Motor neuron (in vitro differentiated cells): Measurements from ENCODE around the gene MATN4. TPM values are rescaled to one million over a fixed set of nuclear protein-coding genes. Genes with fewer than 3 reads are reported as not detected.
A peak's percentile ranks its signal among the peaks of the same experiment; 100 is the strongest.

Experiments used
- ATAC-seq, 8 experiments: fragments of 200-7000 bp; cut with Tn5 transposase; replicated peaks in 6 of 8; 2 replicates each; pipeline ENCODE4 v1.8.0; 2021; ENCODE audit warnings: mild to moderate bottlenecking in 8 of 8, moderate library complexity in 8 of 8
- H3K27ac ChIP-seq, 2 donors: fragments of 250-450 bp; sonication (Bioruptor Pico); 2 replicates each; pipeline ENCODE4 v1.9.0; 2021; ENCODE audit warnings: antibody characterized with exemption in 2 of 2, mild to moderate bottlenecking in 2 of 2, moderate library complexity in 1 of 2
- H3K4me1 ChIP-seq, 2 donors: fragments of 250-450 bp; sonication (Bioruptor Pico); replicated peaks in 1 of 2; 2 replicates each; pipeline ENCODE4 v1.6.1; 2021; ENCODE audit warnings: antibody characterized with exemption in 2 of 2, mild to moderate bottlenecking in 2 of 2, moderate library complexity in 1 of 2
- H3K4me3 ChIP-seq, 5 donors: fragments of 250-450 bp; sonication (Bioruptor Pico); 2 replicates each; pipeline ENCODE4 v1.9.0; 2021; ENCODE audit warnings: antibody characterized with exemption in 5 of 5, mild to moderate bottlenecking in 5 of 5, moderate library complexity in 4 of 5
- WGBS, 10 experiments: fragments of 450-650 bp; shearing (Covaris generic); methylation state at CpG; one replicate each; pipeline ENCODE4 v1.0.0; 2022; 5-methylcytosine and 5-hydroxymethylcytosine counted together
- in situ Hi-C, 9 experiments: fragments of 400-800 bp; cut with MboI; loops; one replicate each; pipeline ENCODE4 v1.15.0; 2021; ENCODE audit warnings: low sequenced_read_pairs in 9 of 9, low pct_unique_long_range_greater_than_20kb in 2 of 9; ENCODE audit not compliant: unreplicated experiment in 9 of 9
- total RNA-seq, 8 experiments: library from RNA; unstranded; fragments of 300-600 nt; gene quantifications; 2 replicates each; pipeline versions ENCODE4 v1.2.3 to v1.2.4, GENCODE V29; 2022

Gene MATN4
- total RNA-seq, 8 experiments from 2014 or later: 0.08 to 0.31 (median 0.20) TPM; not detected in 4

DNA sequence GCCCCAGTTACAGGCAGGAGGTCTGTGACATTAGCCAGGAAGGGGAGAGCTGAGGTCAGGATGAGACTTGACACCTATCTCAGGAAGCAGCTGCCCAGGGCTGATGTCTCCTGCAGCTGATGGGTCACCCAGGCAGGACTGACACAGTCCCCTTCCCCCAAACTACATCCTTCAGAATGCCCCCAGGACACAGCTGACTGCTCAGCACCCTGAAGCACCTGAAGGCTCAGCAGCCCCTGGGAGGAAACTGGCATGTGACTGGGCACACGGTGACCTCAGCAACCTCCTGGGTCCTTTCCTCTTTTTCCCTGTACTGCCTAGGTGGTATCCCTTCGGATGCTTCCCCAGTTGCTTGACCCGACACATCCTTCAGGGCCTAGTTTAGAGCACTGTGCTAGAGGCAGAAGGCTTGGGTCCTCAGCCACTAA lies 38.2 kb upstream of the MATN4 start:
- WGBS, 10 experiments: 36 to 100% (median 85%) methylated on average over 1 to 2 of the region's 3 CpGs; no CpG with 5 or more reads in 5 of the 10 experiments
- in situ Hi-C loops: no loop called here
- Histone ChIP-seq H3K27ac (no peak overlapping the region), H3K4me1 (peaks cover 12 to 35% of the 10 kb centered on the region in 2 donors), H3K4me3 (no peak overlapping the region)
- no peak for ATAC-seq

DNA sequence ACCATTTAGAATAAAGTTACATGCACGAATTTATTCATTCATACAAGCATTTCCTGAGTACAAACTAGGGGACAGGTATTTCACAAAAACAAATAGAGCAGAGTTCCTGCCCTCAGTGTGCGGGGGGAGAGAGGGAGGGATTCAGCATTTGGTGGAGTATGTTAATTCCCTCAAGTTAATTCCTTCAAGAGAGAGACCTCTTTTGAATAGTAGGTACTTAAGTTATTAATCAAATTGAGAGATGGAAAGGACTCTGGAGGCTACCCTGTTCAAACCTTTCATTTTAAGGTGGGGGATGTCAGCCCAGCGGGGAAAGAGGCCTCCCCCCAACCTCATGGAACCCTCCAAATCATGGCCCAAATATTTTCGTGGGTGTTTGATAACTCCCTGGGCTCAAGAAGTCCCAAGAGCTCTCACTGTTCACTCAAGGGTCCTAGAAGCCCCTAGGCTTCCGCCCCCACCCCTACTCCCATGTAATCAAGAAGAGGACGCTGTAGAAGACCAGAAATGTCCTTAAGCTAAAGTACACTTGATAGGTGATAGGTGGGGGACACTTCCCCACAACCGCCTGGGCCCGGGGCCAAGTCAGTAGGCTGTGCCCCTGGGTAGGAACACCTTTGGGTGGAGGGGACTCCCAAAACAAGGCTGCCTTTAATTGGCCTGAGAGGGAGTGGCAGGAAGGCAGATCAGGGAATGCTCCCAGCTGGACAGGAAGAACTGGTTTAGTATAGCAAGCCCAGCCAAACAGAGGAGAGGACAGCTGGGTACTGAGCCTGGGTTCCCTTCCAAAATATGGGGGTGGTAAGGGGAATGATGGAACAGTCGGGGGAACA lies 37.2 kb upstream of the MATN4 start:
- no peak for ATAC-seq
- no peak overlapping the region for H3K27ac ChIP-seq
- no peak overlapping the region for H3K4me3 ChIP-seq
- H3K4me1 ChIP-seq: peaks cover 12 to 42% of the 10 kb centered on the region in 2 donors
- in situ Hi-C loops: no loop called here
- WGBS, 10 experiments: 38 to 86% (median 66%) methylated on average over 1 to 7 of the region's 9 CpGs; no CpG with 5 or more reads in 2 of the 10 experiments

DNA sequence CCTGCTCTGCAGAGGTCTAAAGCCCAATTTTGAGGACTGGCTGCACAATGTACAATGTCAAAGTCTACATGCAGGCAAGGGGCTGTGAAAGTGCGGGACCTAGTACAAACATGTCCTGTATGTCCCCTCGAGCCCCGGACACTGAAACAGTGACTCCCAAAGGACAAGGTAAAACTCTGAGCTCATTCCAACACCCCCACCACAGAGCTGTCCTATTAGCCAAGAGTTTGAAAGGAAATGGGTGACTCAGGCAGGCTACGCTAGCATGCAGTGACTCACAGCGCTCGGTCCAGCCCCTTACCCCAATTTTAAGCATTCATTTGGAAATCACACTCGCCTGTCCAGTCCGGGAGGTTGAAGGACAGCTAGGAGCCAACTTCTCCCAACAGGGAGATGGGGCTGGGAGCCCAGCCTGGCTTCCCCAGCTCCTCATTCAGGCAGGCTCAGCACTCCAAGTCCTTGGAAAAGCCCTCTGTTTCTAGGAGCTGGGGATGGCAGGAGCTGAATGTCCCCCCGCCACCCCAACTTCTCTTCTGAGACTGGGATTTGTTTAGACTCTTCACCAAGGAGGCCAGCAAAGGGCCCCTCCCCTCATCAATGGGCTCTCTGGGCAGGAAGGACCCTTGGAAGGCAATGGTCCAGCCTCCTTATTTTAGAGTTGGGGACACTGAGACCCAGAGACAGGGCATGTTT lies 36.2 kb upstream of the MATN4 start:
- 10 to 100% (median 49%) methylated on average over 1 to 7 of the region's 9 CpGs; no CpG with 5 or more reads in 2 of the 10 experiments for WGBS, 10 experiments
- Histone ChIP-seq H3K4me1 (peaks cover 12 to 42% of the 10 kb centered on the region in 2 donors), H3K4me3 (no peak overlapping the region), H3K27ac (no peak overlapping the region)
- in situ Hi-C loops: no loop called here
- peak in 7 of 8 experiments; percentile 7 to 65 (median 32) for ATAC-seq

DNA sequence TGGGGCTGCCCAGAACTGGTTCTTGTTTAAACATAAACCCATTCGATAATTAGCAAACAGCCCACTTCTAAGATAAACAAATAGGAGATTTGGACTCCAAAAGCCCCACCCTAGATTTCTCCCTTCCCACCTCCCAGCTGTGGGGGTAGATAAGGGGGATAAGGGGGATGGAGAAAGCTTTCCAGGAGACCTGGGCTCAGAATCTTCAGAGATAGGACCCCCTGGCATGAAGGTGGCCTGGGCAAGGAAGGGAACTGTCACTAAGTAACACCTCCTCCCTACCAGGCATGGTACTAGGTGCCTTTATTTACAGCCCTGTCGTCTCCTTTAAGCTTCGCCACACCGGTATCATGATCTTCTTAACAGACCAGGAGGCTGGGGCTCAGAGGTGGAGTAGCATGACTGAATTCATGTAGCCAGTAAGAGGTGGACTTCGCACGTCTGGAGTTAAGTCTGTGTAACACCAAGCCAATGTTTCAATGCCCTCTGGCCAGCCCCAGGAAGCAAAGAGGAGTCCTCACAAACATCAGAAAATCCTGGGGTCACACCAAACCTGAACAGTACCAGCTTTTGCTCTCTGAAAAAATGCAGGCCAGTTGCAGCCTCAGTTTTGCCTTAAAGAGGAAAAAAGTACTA lies 35.6 kb upstream of the MATN4 start:
- Histone ChIP-seq H3K27ac (no peak overlapping the region), H3K4me1 (peaks cover 12 to 41% of the 10 kb centered on the region in 2 donors), H3K4me3 (no peak overlapping the region)
- ATAC-seq: peak in 3 of 8 experiments; percentile 4 to 35 (median 5)
- 56 to 80% (median 60%) methylated on average over 2 to 3 of the region's 6 CpGs; no CpG with 5 or more reads in 5 of the 10 experiments for WGBS, 10 experiments
- in situ Hi-C loops: no loop called here

- in situ Hi-C loops: no loop called here
Measured at GRCh38 chr20:45342855-45343531, 34.9 kb upstream of the MATN4 start.

GRCh38 chr20:45341939-45342854 lies 34.1 kb upstream of the MATN4 start:
- ATAC-seq: peak; percentile 6 to 92 (median 80)
- H3K27ac ChIP-seq: peak overlapping the region in 1 of 2 donors; percentile 70
- in situ Hi-C loops: no loop called here
- H3K4me1 ChIP-seq: peaks cover 12 to 35% of the 10 kb centered on the region in 2 donors
- H3K4me3 ChIP-seq: peak overlapping the region in 1 of 5 donors; percentile 7
- WGBS, 10 experiments: 12 to 38% (median 30%) methylated on average over 3 to 5 of the region's 16 CpGs; no CpG with 5 or more reads in 7 of the 10 experiments

More at GRCh38 chr20:45342855-45343531, 34.9 kb upstream of the MATN4 start:
- Histone ChIP-seq H3K4me1 (peaks cover 12 to 38% of the 10 kb centered on the region in 2 donors), H3K4me3 (no peak overlapping the region), H3K27ac (no peak overlapping the region)
- 42 to 100% (median 58%) methylated on average over 1 to 6 of the region's 6 CpGs; no CpG with 5 or more reads in 2 of the 10 experiments for WGBS, 10 experiments
- no peak for ATAC-seq

GRCh38 chr20:45341579-45341938 lies 33.5 kb upstream of the MATN4 start:
- H3K4me3 ChIP-seq: no peak overlapping the region
- H3K27ac ChIP-seq: peak overlapping the region in 1 of 2 donors; percentile 70
- in situ Hi-C loops: no loop called here
- ATAC-seq: no peak
- H3K4me1 ChIP-seq: peaks cover 12 to 29% of the 10 kb centered on the region in 2 donors
- WGBS, 10 experiments: 60% methylated on average over 2 of the region's 3 CpGs; no CpG with 5 or more reads in 9 of the 10 experiments

DNA sequence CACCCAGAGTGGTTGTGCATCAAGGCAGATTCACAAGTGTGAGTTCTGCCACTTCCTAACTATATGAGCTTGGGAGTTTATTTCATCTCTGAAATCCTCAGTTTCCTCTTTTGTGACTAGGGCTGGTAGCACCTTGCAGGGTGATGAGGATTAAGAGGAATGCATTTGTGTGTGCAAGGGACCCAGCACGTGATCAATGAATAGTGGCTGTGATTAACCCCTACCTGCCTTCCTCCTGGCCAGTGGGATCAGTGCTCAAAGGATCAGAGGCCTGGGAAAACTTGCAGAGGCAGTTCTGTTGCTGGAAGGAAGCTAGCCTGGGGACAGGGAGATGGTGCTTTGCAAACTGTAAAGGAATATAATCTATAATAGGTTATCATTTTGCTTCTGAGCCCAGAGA lies 32.9 kb upstream of the MATN4 start:
- Histone ChIP-seq H3K4me1 (peaks cover 12 to 29% of the 10 kb centered on the region in 2 donors), H3K4me3 (no peak overlapping the region), H3K27ac (no peak overlapping the region)
- ATAC-seq: no peak
- 17 to 86% (median 29%) methylated on average over 1 of the region's 1 CpG; no CpG with 5 or more reads in 5 of the 10 experiments for WGBS, 10 experiments
- in situ Hi-C loops: no loop called here

GRCh38 chr20:45340236-45340847 lies 32.2 kb upstream of the MATN4 start:
- ATAC-seq: no peak
- Histone ChIP-seq H3K27ac (no peak overlapping the region), H3K4me3 (no peak overlapping the region), H3K4me1 (peaks cover 12 to 29% of the 10 kb centered on the region in 2 donors)
- 70 to 100% (median 73%) methylated on average over 2 to 4 of the region's 5 CpGs; no CpG with 5 or more reads in 4 of the 10 experiments for WGBS, 10 experiments
- in situ Hi-C loops: no loop called here

DNA sequence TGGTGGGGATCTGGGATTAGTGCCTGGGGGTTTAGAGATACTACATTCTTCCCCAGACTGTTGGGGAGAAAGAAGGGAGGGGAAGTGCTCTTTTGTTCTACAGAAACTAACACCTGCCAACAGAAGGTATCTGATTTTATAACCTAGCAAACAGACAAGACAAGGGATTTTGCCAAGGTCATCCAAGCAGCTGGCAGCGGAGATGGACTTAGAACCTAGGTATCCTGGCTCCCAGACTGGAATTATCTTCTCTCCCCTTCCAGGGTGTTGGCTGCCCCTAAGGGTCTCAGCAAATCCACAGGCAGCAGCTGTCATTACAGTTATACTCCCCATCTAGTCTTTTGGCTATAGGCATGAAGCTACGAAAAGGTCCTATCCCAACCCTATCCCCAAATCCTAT lies 31.7 kb upstream of the MATN4 start:
- WGBS, 10 experiments: 100% methylated on average over 1 of the region's 2 CpGs; no CpG with 5 or more reads in 6 of the 10 experiments
- in situ Hi-C loops: no loop called here
- Histone ChIP-seq H3K27ac (no peak overlapping the region), H3K4me3 (no peak overlapping the region), H3K4me1 (peaks cover 12 to 29% of the 10 kb centered on the region in 2 donors)
- ATAC-seq: no peak

DNA sequence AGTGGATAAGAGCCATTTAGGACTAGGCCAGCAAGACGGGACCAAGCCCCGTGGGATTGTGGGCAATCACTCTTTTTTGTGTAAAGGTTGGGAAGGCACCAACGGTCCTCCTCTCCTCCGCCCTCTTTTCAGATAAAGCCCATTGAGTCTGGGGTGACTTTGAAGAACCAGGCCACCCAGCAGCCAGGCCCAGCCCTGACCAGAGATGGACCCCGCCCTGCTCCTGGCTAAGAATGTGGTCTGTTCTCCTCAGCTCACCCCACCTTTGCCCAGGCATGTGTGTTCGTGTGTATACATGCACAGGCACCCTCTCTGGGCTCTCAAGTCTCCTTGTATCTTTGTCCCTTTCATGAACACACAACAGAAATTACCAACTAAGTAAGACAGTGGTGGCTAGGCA lies 31.0 kb upstream of the MATN4 start:
- no peak overlapping the region for H3K27ac ChIP-seq
- no peak overlapping the region for H3K4me3 ChIP-seq
- in situ Hi-C loops: no loop called here
- WGBS, 10 experiments: 61 to 93% (median 85%) methylated on average over 1 to 3 of the region's 6 CpGs; no CpG with 5 or more reads in 6 of the 10 experiments
- peaks cover 12 to 29% of the 10 kb centered on the region in 2 donors for H3K4me1 ChIP-seq
- no peak for ATAC-seq
